ENCODE measurements around the gene STAT3.
"Not testable (repeated sequence)": the region's sequence is repeated elsewhere in the genome, so short reads cannot be mapped to it uniquely, and the experiment has no call there.

The STAT3 gene

DNA sequence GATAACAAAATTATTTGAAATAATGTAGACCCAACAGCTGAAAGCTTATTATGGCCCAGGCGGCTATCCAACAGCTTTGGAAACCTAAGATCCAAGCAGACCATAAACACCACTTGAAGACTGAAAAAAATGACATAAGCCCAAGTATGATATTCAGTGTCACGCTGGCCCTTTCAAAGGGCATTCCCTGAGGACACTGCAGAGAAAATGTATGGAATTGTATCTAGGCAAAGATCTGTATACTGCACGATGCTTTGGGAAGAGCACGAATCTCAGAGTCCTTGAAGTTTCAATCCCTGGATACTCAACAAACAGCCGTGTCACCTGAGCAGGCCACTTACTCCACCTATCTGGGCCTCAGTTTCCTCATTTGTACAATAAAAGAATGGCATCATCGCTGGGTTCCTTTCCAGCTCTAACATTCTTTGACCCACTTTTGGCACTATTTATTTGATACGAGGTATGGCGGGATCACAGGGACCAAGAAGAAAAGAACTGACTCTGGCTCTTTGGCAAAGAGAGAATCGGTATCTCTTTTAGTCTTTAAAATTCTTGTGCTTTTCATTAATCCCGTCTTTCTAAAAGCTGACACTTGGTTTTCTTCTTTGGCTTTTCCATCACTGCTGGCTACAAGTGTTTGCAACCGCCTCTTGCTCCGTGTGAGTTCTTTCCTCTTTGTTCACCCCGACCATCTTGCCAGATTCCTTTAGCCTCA is 113.3 kb downstream of the STAT3 start:
- Mint-ChIP-seq H3K27ac (peak overlapping the region; percentile 94), H3K4me1 (peaks cover 60% of the 10 kb centered on the region)

DNA sequence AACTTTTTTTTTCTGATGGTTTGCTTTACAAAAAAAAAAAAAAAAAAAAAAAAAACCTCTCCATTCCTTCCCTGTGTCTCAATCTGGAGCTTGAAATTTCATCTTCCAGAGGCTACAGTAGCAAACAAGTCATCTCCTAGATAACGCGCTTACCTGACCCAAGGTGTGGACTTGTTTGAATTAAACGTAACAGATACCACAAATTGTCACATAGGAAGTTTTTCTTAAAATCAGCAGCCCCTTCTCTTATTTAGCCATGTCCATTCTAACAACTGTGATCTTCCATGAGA is 114.0 kb downstream of the STAT3 start:
- Mint-ChIP-seq H3K4me3 (peak overlapping the region; percentile 95), H3K27me3 (no peaks in the 10 kb centered on the region), H3K27ac (peak overlapping the region; percentile 94), H3K9me3 (no peaks in the 10 kb centered on the region), H3K4me1 (peaks cover 68% of the 10 kb centered on the region), H3K36me3 (ENCODE audit: low read depth) (peaks cover 30% of the 10 kb centered on the region)
- ATAC-seq (no peak), DNase-seq (no peak)

More for the DNA sequence above, 113.3 kb downstream of the STAT3 start:
- Mint-ChIP-seq H3K36me3 (ENCODE audit: low read depth) (peaks cover 26% of the 10 kb centered on the region), H3K4me3 (peak overlapping the region; percentile 95), H3K27me3 (no peaks in the 10 kb centered on the region), H3K9me3 (no peaks in the 10 kb centered on the region)
- DNase-seq = no peak
- ATAC-seq = no peak

DNA sequence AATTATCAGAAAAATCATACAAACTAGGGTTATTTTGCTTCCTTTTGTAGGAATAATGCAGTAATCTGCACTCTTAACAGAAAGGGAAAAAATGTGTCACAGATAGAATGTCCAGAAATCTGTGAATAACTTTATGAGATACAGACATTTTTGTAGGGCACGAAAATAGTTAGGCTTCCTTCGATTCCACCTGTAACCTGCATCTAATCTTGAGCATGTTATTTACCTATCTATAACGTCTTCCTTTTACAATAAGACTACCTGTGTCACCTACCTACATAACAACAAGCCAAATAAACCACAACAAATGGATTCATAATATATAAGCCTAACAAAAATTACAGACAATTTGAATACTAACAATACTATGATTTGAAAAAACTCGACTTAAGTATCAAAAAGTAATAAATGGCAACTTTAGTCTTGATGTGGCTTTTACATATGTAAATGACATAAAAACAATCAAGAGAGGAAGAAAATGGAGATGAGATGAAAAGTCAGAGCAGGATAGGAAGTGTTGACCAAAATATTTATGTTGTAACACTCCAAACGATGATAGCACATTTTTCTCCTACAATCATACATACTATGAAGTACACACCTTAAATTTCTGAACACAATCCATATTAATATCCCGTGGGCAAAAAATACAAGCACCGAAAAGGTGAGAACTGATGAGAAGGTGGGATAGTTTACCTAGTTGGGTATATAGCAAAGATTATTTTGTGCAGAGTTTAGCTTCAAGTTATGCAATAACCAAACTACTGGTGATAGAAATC is 114.6 kb downstream of the STAT3 start:
- H3K4me3 Mint-ChIP-seq = peak overlapping the region; percentile 95
- DNase-seq (no peak), ATAC-seq (no peak)
- H3K4me1 Mint-ChIP-seq = peaks cover 73% of the 10 kb centered on the region
- peak overlapping the region; percentile 94 for H3K27ac Mint-ChIP-seq
- H3K27me3 Mint-ChIP-seq = no peaks in the 10 kb centered on the region
- H3K9me3 Mint-ChIP-seq = no peaks in the 10 kb centered on the region
- peaks cover 31% of the 10 kb centered on the region for H3K36me3 Mint-ChIP-seq (ENCODE audit: low read depth)

DNA sequence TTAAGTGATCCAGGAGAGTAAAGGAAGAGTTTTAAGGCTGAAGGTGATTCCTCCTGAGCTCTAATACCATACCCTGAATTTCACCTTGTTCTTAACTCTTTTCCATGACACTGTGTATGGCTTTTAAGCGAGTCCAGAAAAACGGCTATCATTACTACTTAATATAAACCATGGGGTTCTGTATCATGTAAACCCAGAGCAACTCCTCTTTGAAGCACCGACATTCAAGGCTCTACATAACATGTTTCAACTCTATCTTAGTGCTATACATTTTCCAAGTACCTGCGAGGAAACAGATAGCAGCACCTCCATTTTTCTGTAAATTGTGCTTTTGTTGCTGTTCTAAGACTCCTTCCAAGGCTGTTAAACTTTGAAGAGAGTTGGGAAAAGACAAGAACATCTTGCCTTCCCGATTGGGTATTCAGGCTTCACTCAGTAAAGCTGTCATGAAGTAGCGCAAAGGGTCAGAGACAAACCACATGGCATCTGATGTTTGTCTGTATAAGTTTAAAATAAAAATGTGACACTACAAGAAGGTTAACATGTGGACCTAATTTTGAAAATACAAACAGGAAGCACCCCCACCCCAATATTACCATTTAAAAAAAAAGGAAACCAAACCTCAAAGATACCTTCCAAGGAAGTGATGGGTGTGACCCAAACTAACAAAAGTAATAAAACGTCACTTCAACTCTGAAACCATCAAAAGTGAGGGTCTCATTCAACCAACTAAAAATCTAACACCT is 115.9 kb downstream of the STAT3 start:
- H3K27ac Mint-ChIP-seq = peak overlapping the region; percentile 94
- no peak for DNase-seq
- no peaks in the 10 kb centered on the region for H3K27me3 Mint-ChIP-seq
- peak overlapping the region; percentile 95 for H3K4me3 Mint-ChIP-seq
- no peaks in the 10 kb centered on the region for H3K9me3 Mint-ChIP-seq
- H3K4me1 Mint-ChIP-seq = peaks cover 81% of the 10 kb centered on the region
- no peak for ATAC-seq
- peaks cover 31% of the 10 kb centered on the region for H3K36me3 Mint-ChIP-seq (ENCODE audit: low read depth)

DNA sequence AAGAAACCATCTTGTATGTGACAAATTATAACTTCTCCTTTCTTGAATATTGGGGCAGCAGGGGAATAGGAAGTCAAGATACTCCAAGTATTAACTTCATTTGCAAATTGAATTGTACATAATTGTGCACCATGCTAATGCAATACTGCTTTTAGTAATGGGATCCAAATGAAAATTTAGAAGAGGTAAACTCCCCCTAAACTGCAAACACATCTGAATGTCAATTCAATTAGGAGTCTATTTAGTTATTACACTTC is 116.5 kb downstream of the STAT3 start:
- Mint-ChIP-seq H3K9me3 (no peaks in the 10 kb centered on the region), H3K4me3 (peak overlapping the region; percentile 95), H3K27ac (peak overlapping the region; percentile 94), H3K36me3 (ENCODE audit: low read depth) (peaks cover 35% of the 10 kb centered on the region), H3K27me3 (no peaks in the 10 kb centered on the region), H3K4me1 (peaks cover 80% of the 10 kb centered on the region)
- ATAC-seq (no peak), DNase-seq (no peak)

DNA sequence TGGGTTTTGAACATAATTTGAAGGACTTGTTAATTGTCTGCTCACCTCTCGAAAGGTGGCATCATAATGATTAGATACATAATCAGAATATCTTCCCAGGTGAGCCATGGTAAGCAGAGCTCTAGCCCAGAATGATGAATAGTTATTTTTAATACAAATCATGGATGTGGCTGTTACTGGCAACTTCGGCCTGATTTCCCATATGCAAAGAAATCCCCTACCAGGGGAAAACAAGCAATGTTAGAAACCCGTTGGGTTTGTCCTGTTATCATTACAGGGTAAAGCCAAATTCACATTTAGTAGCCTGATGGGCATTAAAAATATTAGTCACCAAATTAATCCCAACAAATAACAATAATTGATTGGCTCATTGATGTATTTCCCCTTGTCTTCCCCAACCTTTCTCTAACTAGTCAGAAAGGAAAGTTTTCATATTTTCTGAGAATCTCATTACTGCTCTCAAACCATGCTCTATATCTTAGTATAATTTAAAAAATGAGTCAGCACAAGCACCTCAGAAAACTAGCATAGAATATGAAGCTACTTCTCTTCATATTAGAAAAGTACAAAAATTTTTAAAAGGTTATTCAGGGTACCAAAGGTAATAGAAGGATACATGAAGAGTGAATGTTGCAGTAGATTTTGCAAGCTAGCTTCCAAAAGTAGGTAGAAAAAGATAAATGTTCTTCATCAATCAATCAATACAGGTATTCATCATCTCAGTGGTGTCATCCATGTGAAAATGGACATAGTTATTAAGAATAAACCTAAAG is 117.0 kb downstream of the STAT3 start:
- H3K4me3 Mint-ChIP-seq = peak overlapping the region; percentile 95
- no peaks in the 10 kb centered on the region for H3K9me3 Mint-ChIP-seq
- peaks cover 84% of the 10 kb centered on the region for H3K4me1 Mint-ChIP-seq
- H3K27me3 Mint-ChIP-seq = no peaks in the 10 kb centered on the region
- H3K27ac Mint-ChIP-seq = peak overlapping the region; percentile 94
- DNase-seq (no peak), ATAC-seq (peak; percentile 7)
- H3K36me3 Mint-ChIP-seq (ENCODE audit: low read depth) = peaks cover 38% of the 10 kb centered on the region

DNA sequence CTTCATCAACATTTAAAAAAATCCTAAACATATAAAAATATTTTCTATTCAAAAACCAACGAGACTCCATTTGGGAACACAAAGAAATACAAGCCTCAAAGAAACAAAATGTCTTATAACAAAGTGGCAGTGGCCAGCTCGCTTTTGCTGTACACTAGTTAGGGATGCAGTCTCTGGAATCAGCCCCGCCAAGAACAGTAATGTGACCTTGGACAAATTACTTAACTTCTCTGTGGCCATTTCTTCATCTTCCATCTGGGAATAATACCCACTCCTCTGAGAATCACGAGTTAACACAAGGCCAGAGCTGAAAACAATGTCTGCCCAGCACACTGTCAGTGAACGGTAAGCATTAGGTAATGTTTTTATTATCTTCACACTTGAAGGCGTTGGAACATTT is 117.6 kb downstream of the STAT3 start:
- Mint-ChIP-seq H3K9me3 (no peaks in the 10 kb centered on the region), H3K4me3 (peak overlapping the region; percentile 50), H3K27ac (peak overlapping the region; percentile 94), H3K36me3 (ENCODE audit: low read depth) (peaks cover 39% of the 10 kb centered on the region), H3K4me1 (peaks cover 87% of the 10 kb centered on the region), H3K27me3 (no peaks in the 10 kb centered on the region)
- no peak for DNase-seq
- no peak for ATAC-seq

DNA sequence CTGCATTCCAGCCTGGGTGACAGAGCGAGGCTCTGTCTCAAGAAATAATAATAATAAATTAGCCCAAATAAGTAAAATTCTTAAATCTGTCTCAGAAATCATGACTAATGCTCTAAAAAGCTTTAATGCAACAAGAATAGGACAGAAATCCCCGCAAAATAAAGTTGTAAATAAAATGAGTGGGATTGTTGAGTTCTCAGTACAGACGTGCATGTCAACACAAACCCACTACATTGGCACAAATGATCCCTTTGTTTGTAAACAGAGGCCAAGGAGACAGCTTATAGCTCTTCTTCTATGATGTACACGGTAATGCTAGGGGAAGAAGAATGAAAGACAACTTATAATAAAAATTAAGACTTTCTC is 118.1 kb downstream of the STAT3 start:
- H3K27ac Mint-ChIP-seq = peak overlapping the region; percentile 94
- peaks cover 38% of the 10 kb centered on the region for H3K36me3 Mint-ChIP-seq (ENCODE audit: low read depth)
- H3K4me1 Mint-ChIP-seq = peaks cover 87% of the 10 kb centered on the region
- ATAC-seq = no peak
- peak overlapping the region; percentile 51 for H3K4me3 Mint-ChIP-seq
- no peak for DNase-seq
- H3K9me3 Mint-ChIP-seq = no peaks in the 10 kb centered on the region
- no peaks in the 10 kb centered on the region for H3K27me3 Mint-ChIP-seq

DNA sequence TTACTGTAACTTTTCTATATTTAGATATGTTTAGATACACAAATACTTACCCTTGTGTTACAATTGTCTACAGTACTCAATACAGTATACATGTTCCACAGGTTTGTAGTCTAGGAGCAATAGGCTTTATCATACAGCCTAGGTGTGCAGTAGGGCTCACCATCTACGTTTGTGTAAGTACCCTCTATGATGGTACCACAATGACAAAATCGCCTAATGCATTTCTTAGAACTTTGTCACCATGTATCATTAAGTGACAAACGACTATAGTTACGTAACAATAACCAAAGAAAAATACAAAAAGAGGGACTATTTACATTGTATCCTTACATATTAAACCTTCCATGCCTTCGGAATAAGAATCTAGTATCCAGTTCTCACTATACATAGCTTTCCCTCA is 120.0 kb downstream of the STAT3 start:
- H3K27me3 Mint-ChIP-seq = no peaks in the 10 kb centered on the region
- peaks cover 80% of the 10 kb centered on the region for H3K4me1 Mint-ChIP-seq
- H3K27ac Mint-ChIP-seq = peak overlapping the region; percentile 94
- H3K9me3 Mint-ChIP-seq = no peaks in the 10 kb centered on the region
- peak overlapping the region; percentile 33 for H3K4me3 Mint-ChIP-seq
- peaks cover 26% of the 10 kb centered on the region for H3K36me3 Mint-ChIP-seq (ENCODE audit: low read depth)
- DNase-seq = no peak
- no peak for ATAC-seq

DNA sequence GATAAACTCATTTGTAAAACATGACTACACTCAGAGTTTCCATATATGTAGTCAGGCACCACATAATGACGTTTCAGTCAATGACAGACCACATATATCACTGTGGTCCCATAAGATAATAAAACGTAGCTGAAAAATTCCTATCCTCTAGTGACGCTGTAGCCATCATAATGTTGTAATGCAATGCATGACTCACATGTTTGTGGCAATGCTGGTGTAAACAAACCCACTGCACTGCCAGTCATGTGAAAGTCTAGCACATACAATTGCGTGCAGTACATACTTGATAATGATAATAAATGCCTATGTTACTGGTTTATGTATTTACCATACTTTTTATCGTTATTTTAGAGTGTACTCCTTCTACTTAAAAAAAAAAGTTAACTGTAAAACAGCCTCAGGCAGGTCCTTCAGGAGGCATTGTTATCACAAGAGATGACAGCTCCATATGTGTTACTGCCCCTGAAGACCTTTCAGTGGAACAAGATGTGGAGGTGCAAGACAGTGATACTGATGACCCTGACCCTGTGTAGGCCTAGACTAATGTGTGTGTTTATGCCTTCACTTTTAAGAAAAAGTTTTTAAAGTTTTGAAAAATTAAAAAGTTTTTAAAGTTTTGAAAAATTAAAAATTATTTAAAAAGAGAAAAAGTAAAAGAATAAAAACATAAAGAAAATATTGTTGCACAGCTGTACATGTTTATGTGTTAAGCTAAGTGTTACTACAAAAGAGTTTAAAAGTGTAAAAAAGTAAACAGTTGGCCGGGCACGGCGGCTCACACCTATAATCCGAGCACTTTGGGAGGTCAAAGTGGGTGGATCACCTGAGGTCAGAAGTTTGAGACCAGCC is 121.1 kb downstream of the STAT3 start:
- DNase-seq (peak; percentile 35), ATAC-seq (peak; percentile 96)
- Mint-ChIP-seq H3K27ac (peak overlapping the region; percentile 94), H3K4me3 (peak overlapping the region; percentile 61), H3K9me3 (no peaks in the 10 kb centered on the region), H3K36me3 (ENCODE audit: low read depth) (peaks cover 26% of the 10 kb centered on the region), H3K27me3 (no peaks in the 10 kb centered on the region), H3K4me1 (peaks cover 71% of the 10 kb centered on the region)

DNA sequence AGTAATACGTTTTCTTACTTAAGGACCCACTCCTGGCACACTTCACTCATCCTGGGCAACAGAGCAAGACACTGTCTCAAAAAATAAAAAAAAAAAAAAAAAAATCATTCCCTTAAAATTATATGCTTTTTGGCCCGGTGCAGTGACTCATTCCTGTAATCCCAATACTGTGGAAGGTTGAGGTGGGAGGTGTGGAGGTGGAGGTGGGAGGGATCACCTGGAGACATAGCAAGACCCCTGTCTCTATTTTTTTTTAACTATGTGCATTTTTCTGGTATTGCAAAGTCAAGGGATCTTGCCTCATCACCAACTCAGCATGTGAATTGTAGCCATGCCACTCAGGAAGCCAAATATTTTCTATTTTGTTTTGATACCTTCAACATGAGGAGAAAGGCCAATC is 121.8 kb downstream of the STAT3 start:
- no peak for ATAC-seq
- H3K36me3 Mint-ChIP-seq (ENCODE audit: low read depth) = peaks cover 26% of the 10 kb centered on the region
- DNase-seq = no peak
- H3K27ac Mint-ChIP-seq = peak overlapping the region; percentile 94
- no peaks in the 10 kb centered on the region for H3K27me3 Mint-ChIP-seq
- H3K4me1 Mint-ChIP-seq = peaks cover 64% of the 10 kb centered on the region
- peak overlapping the region; percentile 61 for H3K4me3 Mint-ChIP-seq
- no peaks in the 10 kb centered on the region for H3K9me3 Mint-ChIP-seq

DNA sequence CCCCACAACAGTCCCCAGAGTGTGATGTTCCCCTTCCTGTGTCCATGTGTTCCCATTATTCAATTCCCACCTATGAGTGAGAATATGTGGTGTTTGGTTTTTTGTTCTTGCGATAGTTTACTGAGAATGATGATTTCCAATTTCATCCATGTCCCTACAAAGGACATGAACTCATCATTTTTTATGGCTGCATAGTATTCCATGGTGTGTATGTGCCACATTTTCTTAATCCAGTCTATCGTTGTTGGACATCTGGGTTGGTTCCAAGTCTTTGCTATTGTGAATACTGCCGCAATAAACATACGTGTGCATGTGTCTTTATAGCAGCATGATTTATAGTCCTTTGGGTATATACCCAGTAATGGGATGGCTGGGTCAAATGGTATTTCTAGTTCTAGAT is 123.9 kb downstream of the STAT3 start:
- not testable (repeated sequence) for H3K4me3 Mint-ChIP-seq, H3K27me3 Mint-ChIP-seq

More for the DNA sequence above, 123.9 kb downstream of the STAT3 start:
- H3K9me3 Mint-ChIP-seq, DNase-seq, ATAC-seq, H3K27ac Mint-ChIP-seq: not testable (repeated sequence)
- Mint-ChIP-seq H3K4me1 (peaks cover 52% of the 10 kb centered on the region), H3K36me3 (ENCODE audit: low read depth) (peaks cover 21% of the 10 kb centered on the region)

Data from activated naive CD8-positive, alpha-beta T cell treated with anti-CD3 and anti-CD28 coated beads, Interleukin-2, amount 50 U/mL, for 24 hours (primary cell).